HG03571 (cell line): ENCODE measurements around the gene DHRS1.
A peak's percentile ranks its signal among the peaks of the same experiment; 100 is the strongest.
"Not testable (repeated sequence)": the region's sequence is repeated elsewhere in the genome, so short reads cannot be mapped to it uniquely, and the experiment has no call there.

Source experiments
- ATAC-seq: cut with Tn5 transposase; IDR thresholded peaks from one replicate; pipeline ENCODE4 v1.9.1; 2021; ENCODE audit not compliant: unreplicated experiment

Gene DHRS1

DNA sequence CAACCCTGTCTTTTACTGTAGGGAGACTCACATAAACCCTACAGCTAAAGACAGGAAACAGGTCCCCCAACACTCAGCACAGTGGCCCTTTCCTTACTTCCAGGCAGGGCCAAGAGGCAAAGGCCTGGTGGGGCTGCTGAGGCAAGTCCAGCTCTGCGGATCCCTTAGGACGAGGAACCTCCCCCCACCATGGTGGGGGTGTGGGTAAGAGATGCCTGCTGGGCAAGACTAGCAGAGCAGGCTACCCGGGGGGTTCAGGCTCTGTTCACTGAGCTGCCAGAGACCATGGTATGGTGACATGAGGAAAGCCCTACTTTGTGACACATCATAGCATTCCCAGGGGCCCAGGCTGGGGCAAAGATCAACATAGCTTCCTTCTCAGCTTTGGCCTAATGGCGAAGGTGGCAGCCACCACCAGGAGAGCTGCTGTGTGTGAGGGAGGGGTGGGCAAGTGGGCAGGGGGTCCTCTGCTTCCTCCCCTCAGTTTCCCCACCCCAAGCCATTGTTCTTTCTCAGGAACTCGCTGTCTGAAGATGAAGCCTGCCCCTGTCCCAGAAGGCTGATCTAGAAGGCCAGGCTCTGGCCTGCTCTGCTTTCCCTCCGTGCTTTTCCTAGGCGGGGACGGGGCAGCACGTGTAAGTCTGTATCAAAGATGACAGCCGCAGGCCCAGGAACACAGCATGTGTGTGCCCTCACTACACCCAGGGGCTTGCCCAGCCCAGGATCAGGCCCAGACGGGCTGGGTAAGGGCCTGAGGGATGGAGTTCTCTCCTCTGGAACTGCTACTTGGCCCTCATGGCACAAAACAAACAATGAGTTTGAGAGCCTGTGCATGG is 47.1 kb downstream of the DHRS1 start:
- ATAC-seq: no peak

DNA sequence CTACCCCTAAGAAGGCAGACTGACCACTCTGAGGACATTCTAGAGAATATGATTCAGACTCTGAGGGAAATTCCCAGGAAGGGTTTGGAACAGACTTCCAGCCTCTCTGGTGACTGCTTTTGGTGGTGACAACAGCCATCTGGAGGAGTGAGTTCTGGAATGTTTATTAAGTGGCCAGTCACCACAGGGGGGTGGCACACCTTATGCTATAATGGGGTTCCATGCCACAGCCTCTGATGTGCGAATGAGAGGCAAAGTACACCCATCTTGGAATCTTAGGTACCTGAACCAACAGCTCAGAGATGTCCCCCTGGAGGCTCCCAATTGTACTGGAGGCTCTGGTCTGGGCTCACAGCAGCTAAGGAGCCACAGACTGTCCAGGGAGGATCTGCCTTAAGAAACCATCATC is 47.7 kb downstream of the DHRS1 start:
- no peak for ATAC-seq

DNA sequence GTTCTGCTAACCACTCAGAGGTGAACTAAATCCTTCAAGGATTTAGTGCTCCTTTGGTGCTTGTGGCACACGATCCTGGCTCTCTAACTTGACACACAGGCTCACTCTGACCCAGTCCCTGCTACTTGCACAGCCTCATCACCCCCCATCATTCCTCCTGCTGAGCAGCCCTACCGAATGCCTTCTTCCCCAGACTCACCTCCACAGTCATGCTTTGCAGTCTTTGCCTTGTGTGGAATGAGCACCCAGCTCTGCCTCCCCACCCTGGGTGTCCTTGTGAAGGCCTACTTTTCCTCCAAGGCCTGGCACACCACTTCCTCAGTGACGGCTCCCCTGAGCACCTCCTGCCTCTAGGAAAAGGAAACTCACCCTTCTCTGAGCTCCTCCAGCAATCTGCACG is 49.2 kb downstream of the DHRS1 start:
- no peak for ATAC-seq

DNA sequence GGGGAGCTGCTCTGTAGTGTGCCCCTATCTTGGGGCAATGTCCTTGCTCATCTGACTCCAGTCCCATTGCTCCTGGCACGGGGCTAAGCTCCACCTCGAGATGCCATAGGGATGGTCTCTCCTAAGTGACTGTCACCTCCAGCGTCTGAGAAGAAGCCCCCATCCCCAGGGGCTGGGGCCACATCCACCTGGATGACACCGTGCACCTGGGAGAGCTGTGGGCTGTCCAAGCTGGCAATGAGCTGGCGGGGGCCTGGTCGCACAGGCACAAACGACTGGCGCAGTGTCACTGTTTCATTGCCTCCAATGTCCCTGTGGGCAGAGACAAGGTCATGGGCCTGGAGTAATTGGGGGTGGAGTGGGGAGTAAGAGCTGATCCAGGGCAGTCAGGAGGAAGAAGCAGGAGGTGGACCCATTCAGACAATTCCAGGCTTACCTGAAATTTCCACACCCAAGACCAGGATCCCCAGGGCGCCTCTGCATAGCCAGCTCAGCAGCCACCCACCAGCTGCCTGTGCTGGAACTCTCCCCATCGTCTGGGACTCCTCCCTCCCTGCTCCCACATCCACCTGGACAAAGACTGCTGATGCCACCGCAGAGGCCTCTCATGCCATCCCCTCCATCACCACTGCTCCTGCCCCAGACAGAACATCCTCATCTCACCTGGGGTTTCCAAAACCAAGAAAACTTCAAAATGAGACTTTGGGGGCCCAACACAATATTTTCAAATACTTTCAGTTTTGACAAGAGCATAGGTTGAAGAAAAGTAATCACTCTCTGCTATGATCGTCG is 50.2 kb downstream of the DHRS1 start:
- ATAC-seq: no peak

DNA sequence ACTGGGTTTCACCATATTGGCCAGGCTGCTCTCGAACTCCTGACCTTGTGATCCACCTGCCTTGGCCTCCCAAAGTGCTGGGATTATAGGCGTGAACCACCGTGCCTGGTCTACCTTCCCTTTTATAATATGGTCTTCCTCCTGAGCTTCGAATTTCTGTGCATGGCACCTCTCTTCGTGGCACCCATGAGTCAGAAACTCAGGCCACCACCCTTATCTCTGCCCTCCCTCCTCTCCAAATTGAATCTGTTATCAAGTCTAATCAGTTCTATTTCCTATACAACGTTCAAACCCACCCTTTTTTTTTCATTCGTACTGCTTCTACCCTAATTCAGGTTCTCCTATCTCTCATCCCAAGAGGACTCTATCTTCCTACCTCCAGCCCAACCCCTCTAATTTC is 52.2 kb downstream of the DHRS1 start:
- ATAC-seq: no peak

DNA sequence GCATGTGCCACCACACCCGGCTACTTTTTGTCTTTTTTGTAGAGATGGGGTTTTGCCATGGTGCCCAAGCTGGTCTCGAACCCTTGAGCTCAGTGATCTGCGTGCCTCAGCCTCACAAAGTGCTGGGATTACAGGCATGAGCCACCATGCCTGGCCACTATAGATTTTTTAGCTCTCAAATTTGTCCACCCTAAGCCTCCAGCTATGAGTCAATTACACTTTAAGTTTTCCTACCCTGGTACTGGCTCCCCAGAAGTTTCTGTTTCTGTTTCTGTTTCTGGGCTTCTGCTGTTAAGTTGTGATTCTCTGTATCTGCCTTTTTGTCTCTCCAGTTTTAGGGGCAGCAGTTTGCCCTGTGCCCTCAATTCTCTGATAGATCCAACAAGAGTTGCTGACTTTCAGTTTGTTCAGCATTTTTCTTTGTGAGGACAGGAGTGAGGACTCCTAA is 52.8 kb downstream of the DHRS1 start:
- no peak for ATAC-seq

DNA sequence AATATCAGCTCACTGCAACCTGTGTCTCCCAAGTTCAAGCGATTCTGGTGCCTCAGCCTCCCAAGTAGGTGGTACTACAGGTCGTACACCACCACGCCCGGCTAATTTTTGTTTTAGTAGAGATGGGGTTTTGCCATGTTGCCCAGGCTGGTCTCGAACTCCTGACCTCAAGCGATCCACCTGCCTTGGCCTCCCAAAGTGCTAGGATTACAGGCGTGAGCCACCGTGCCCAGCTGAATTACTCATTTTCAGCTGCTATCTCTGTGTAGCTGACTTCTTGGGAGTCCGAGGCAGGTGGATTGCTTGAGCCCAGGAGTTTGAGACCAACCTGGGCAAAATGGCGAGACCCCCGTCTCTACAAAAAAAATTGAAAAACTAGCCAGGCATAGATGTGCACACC is 54.2 kb downstream of the DHRS1 start:
- ATAC-seq: not testable (repeated sequence)

DNA sequence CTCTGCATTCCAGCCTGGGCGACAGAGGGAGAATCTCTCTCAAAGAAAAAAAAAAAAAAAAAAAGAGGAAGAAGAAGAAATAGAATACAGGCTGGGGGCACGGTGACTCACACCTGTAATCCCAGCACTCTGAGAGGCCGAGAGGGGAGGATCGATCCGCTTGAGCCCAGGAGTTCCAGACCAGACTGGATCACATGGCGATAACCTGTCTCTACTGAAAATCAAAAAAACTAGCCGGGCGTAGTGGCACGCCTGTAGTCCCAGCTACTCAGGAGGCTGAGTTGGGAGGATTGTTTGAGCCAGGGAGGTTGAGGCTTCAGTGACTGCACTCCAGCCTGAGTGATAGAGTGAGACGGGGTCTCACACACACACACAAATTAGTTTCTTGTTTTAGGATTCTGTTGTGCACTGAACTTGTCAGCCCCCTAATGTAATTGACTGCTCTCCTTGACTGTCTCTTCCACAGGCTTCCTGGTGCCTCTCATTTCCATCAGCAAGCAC is 56.2 kb downstream of the DHRS1 start:
- no peak for ATAC-seq

DNA sequence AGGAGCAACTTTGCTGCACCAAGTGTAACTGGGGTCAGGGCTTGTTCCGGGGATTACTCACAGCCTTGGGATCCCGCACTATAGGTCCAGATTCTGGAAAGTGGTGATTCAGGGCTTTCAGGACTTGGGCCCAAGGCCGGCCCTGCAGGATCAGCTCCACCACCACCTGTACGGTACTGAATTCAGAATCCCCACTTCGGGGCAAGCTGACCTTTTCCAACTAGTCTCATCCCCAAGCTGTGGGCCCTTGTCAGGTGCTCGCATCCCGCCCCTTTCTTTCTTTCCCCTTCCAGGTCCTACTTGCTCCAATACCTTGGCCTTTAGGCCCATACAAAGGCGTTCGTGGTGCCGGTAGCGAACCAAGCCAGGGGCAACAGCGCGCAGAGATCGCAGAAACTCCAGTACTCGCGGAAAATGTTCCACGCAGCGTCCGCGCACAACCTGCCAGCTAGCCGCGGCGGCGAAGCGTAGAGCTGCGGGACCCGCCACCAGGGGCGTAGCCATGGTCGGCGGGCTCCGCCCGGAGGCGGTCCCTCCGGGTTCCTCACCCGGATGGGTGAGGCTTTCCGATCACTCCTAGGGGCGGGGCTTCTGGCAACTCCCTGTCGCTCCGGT is 57.6 kb downstream of the DHRS1 start:
- ATAC-seq: peak; percentile 70
